ENCODE data around the gene FGFR4.

FGFR4 gene

GRCh38 chr5:177094224-177095087 is 7.7 kb downstream of the FGFR4 start:
- POLR2A ChIA-PET (ENCODE audit: low non-redundant PET), result interaction anchor here (0.6 kb wide), 1 partner anchor 254 kb away, joined by 5 read pairs; no protein-coding TSS in a partner anchor
- CTCF ChIA-PET, result interaction anchor here (0.5 to 1.3 kb wide), 6 partner anchors 18 to 364 kb away, joined by 3 to 4 read pairs (median 4); no protein-coding TSS in a partner anchor
- DNase-seq (ENCODE audit: low spot score), result no peak

DNA sequence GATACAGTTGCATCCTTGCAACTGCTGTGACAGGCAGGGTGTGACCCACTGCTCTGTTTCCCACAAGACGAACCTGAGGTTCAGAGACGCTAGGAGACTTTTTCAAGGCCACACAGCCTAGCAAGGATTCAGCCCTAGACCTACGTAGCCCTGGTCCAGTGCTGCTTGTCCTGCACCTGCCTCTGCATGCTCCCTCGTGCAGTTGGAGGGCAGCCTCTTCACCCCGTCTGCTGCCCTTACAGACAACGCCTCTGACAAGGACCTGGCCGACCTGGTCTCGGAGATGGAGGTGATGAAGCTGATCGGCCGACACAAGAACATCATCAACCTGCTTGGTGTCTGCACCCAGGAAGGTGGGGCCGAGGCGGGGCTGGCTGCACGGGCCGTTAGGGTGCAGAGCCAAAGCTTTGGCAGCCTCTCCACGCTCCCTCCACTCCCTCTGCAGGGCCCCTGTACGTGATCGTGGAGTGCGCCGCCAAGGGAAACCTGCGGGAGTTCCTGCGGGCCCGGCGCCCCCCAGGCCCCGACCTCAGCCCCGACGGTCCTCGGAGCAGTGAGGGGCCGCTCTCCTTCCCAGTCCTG is 8.5 kb downstream of the FGFR4 start:
- TF ChIP-seq CTCF (conservative IDR thresholded peaks at IDR 0.05; ENCODE audit: low read depth), result no peak
- ChIA-PET POLR2A (ENCODE audit: low non-redundant PET) (no interaction called here), CTCF (interaction anchor here (0.5 to 0.9 kb wide), 3 partner anchors 17 to 364 kb away, joined by 3 to 4 read pairs (median 3); no protein-coding TSS in a partner anchor)
- 0 out of 2 replicates have a peak overlapping the region, but pooled peaks have one; percentile 1 for H3K27ac ChIP-seq
- DNase-seq (ENCODE audit: low spot score), result no peak

More at GRCh38 chr5:177094224-177095087, 7.7 kb downstream of the FGFR4 start:
- no peak for TF ChIP-seq CTCF (conservative IDR thresholded peaks at IDR 0.05; ENCODE audit: low read depth)
- 0 out of 2 replicates have a peak overlapping the region, but pooled peaks have one; percentile 1 for H3K27ac ChIP-seq

- POLR2A ChIA-PET (ENCODE audit: low non-redundant PET), result no interaction called here
Observed at GRCh38 chr5:177096162-177097015, 9.7 kb downstream of the FGFR4 start.

DNA sequence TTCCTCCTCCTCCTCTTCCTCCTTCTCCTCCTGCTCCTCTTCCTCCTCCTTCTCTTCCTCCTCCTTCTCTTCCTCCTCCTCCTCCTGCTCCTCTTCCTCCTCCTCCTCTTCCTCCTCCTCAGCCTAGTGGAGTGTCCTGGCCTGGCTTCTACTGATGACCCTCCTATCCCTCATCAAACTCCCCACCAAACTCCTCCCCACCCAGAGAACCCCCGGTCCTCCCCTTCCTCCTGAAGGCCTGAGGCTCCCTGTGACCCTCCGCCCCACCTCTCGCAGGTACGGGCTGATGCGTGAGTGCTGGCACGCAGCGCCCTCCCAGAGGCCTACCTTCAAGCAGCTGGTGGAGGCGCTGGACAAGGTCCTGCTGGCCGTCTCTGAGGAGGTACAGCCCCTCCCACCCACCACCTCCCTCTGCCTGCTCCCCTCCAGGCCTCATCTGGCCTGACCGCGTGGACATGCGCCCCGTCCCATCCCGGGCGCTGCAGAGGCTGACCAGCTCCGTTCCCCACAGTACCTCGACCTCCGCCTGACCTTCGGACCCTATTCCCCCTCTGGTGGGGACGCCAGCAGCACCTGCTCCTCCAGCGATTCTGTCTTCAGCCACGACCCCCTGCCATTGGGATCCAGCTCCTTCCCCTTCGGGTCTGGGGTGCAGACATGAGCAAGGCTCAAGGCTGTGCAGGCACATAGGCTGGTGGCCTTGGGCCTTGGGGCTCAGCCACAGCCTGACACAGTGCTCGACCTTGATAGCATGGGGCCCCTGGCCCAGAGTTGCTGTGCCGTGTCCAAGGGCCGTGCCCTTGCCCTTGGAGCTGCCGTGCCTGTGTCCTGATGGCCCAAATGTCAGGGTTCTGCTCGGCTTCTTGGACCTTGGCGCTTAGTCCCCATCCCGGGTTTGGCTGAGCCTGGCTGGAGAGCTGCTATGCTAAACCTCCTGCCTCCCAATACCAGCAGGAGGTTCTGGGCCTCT is 10.6 kb downstream of the FGFR4 start:
- no peak overlapping the region for H3K27ac ChIP-seq
- ChIA-PET CTCF (interaction anchor here (0.5 to 3.5 kb wide), 4 partner anchors 10 to 36 kb away, joined by 3 to 31 read pairs (median 4); partner anchors contain the start of gene FGFR4), POLR2A (ENCODE audit: low non-redundant PET) (interaction anchor here (0.6 kb wide), 1 partner anchor 138 kb away, joined by 6 read pairs; no protein-coding TSS in a partner anchor)
- no peak for TF ChIP-seq CTCF (conservative IDR thresholded peaks at IDR 0.05; ENCODE audit: low read depth)
- DNase-seq (ENCODE audit: low spot score), result no peak

More at GRCh38 chr5:177096162-177097015, 9.7 kb downstream of the FGFR4 start:
- CTCF ChIA-PET, result interaction anchor here (3.5 kb wide), 1 partner anchor 16 kb away, joined by 31 read pairs; no protein-coding TSS in a partner anchor
- no peak overlapping the region for H3K27ac ChIP-seq
- TF ChIP-seq CTCF (conservative IDR thresholded peaks at IDR 0.05; ENCODE audit: low read depth), result no peak
- DNase-seq (ENCODE audit: low spot score), result no peak

- TF ChIP-seq CTCF (conservative IDR thresholded peaks at IDR 0.05; ENCODE audit: low read depth), result no peak
Observed at GRCh38 chr5:177098120-177098469, 11.4 kb downstream of the FGFR4 start.

More at GRCh38 chr5:177098120-177098469, 11.4 kb downstream of the FGFR4 start:
- POLR2A ChIA-PET (ENCODE audit: low non-redundant PET), result interaction anchor here (0.6 kb wide), 1 partner anchor 139 kb away, joined by 6 read pairs; no protein-coding TSS in a partner anchor
- CTCF ChIA-PET, result interaction anchor here (0.5 to 3.5 kb wide), 4 partner anchors 11 to 35 kb away, joined by 3 to 31 read pairs (median 4); partner anchors contain the start of gene FGFR4
- H3K27ac ChIP-seq, result no peak overlapping the region
- DNase-seq (ENCODE audit: low spot score), result no peak
